OCI-LY1 (cell line): Measurements from ENCODE around the gene ZCCHC14.

Source experiments
- CTCF ChIP-seq: fragments of 200-600 bp; sonication (generic), shearing (Covaris generic); IDR thresholded peaks from 2 replicates; pipeline ENCODE4 v1.5.1; 2017; ENCODE audit warnings: mild to moderate bottlenecking, antibody characterized with exemption, low read length, moderate library complexity, mixed read lengths
- EZH2 ChIP-seq: fragments of 200-600 bp; sonication (generic), shearing (Covaris generic); IDR thresholded peaks from 2 replicates; pipeline ENCODE4 v1.8.0; 2017; ENCODE audit warnings: borderline replicate concordance, mixed run types, mild to moderate bottlenecking, antibody characterized with exemption, low read length, moderate library complexity, mixed read lengths

- TF ChIP-seq CTCF, result no peak
- no peak for TF ChIP-seq EZH2
These were observed 31.6 kb upstream of the ZCCHC14 start for GRCh38 chr16:87524407-87524806.
